A549 (cell line): ENCODE measurements around the gene CCDC117. TPM values are rescaled to one million over a fixed set of nuclear protein-coding genes. Genes with fewer than 3 reads are reported as not detected.

Experiments used
- ATAC-seq, 2 experiments: fragments of 200-7000 bp in 1 of 2; fragments of >200 bp in 1 of 2; cut with Nextera tagmentation in 1 of 2; cut with Tn5 transposase in 1 of 2; 3 replicates each; pipeline versions ENCODE4 v1.8.0 to v1.9.1; 2018 to 2020; ENCODE audit warnings: mild to moderate bottlenecking in 1 of 2, moderate library complexity in 1 of 2
- CTCF ChIA-PET: fragments of 300-600 bp; sonication (Branson Sonifier 250); formaldehyde crosslinking; extraction: SDS; loops from one replicate; lab custom pipeline; 2021; ENCODE audit warnings: antibody characterized with exemption, inconsistent platforms; lab: Yijun Ruan, JAX
- POLR2A ChIA-PET: fragments of 350-600 bp; formaldehyde crosslinking; extraction: SDS; loops from one replicate; lab custom pipeline; 2021; ENCODE audit warnings: antibody characterized with exemption, inconsistent platforms; lab: Yijun Ruan, JAX
- DNase-seq, 2 experiments: peaks; one replicate each; pipeline versions ENCODE4 v3.0.0 to v3.0.0-alpha.2; 2011 to 2016; ENCODE audit warnings: low read depth in 1 of 2, low spot score in 1 of 2
- FAIRE-seq: peaks from 2 replicates; lab custom pipeline; 2011; peaks lifted over from hg19 to GRCh38; lab: Jason Lieb, UNC
- H3K27ac ChIP-seq, 2 experiments: fragments of >200 bp; sonication (Bioruptor Twin); formaldehyde crosslinking; 3 replicates each; pipeline ENCODE4 v1.5.1; 2016 to 2017
- H3K4me1 ChIP-seq: fragments of >200 bp; sonication (Bioruptor Twin); formaldehyde crosslinking; 3 replicates; pipeline ENCODE4 v1.6.1; 2016
- H3K4me2 ChIP-seq: fragments of >200 bp; sonication (Bioruptor Twin); formaldehyde crosslinking; 3 replicates; pipeline ENCODE4 v1.6.1; 2016
- H3K4me3 ChIP-seq: fragments of >200 bp; sonication (Bioruptor Twin); formaldehyde crosslinking; 3 replicates; pipeline ENCODE4 v1.5.1; 2016
- H3K9me3 ChIP-seq: fragments of >200 bp; sonication (Bioruptor Twin); formaldehyde crosslinking; 3 replicates; pipeline ENCODE4 v1.6.1; 2016
- CBX8 ChIP-seq: fragments of 200-600 bp; sonication (generic); IDR thresholded peaks from 2 replicates; pipeline ENCODE4 v1.6.1; 2016
- CHD2 ChIP-seq: fragments of 150-350 bp; IDR thresholded peaks from 2 replicates; pipeline ENCODE4 v1.6.1; 2014; ENCODE audit warnings: low read length; ENCODE audit not compliant: partially characterized antibody
- CHD4 ChIP-seq: fragments of 200-600 bp; sonication (generic); IDR thresholded peaks from 2 replicates; pipeline ENCODE4 v1.6.1; 2016; ENCODE audit warnings: antibody characterized with exemption, mild to moderate bottlenecking, borderline replicate concordance
- EHF ChIP-seq: fragments of 250-450 bp; sonication (Bioruptor Pico); IDR thresholded peaks from 2 replicates; pipeline ENCODE4 v1.5.0; 2020; ENCODE audit warnings: mild to moderate bottlenecking
- EP300 ChIP-seq, 2 experiments: fragments of >200 bp; sonication (Bioruptor Twin); formaldehyde crosslinking; IDR thresholded peaks; 2 replicates in 1 of 2; 3 replicates in 1 of 2; pipeline ENCODE4 v1.6.1; 2016 to 2017
- GATA3 ChIP-seq: IDR thresholded peaks from 2 replicates; pipeline ENCODE4 v1.6.1; 2012; ENCODE audit warnings: borderline replicate concordance
- HDAC2 ChIP-seq: fragments of 200-600 bp; sonication (generic); IDR thresholded peaks from 2 replicates; pipeline ENCODE4 v1.6.1; 2016
- HOXB13 ChIP-seq: fragments of 250-450 bp; sonication (Bioruptor Pico); IDR thresholded peaks from 2 replicates; pipeline ENCODE4 v1.5.0; 2020; ENCODE audit warnings: low read depth, mild to moderate bottlenecking, moderate library complexity
- NPAS2 ChIP-seq: fragments of 250-450 bp; sonication (Bioruptor Pico); IDR thresholded peaks from 2 replicates; pipeline ENCODE4 v1.8.0; 2022; ENCODE audit warnings: mild to moderate bottlenecking, moderate library complexity, borderline replicate concordance
- PHF8 ChIP-seq: fragments of 200-600 bp; sonication (generic); IDR thresholded peaks from 2 replicates; pipeline ENCODE4 v1.6.1; 2016; ENCODE audit warnings: low read depth, mild to moderate bottlenecking, antibody characterized with exemption, moderate library complexity, borderline replicate concordance
- POLR2A ChIP-seq: IDR thresholded peaks from 2 replicates; pipeline ENCODE4 v1.6.1; 2012; ENCODE audit warnings: mild to moderate bottlenecking, low read length
- RFX5 ChIP-seq: fragments of 450-650 bp; IDR thresholded peaks from 2 replicates; pipeline ENCODE4 v1.7.1; 2014; ENCODE audit warnings: antibody characterized with exemption, mild to moderate bottlenecking, moderate library complexity
- SREBF2 ChIP-seq: fragments of 450-650 bp; IDR thresholded peaks from 2 replicates; pipeline ENCODE4 v1.6.1; 2014; ENCODE audit warnings: mild to moderate bottlenecking, moderate library complexity
- TP53 ChIP-seq: fragments of 250-450 bp; sonication (Bioruptor Pico); IDR thresholded peaks from 2 replicates; pipeline ENCODE4 v1.5.0; 2021; ENCODE audit warnings: mild to moderate bottlenecking, moderate library complexity
- ZSCAN20 ChIP-seq: fragments of 250-450 bp; sonication (Bioruptor Pico); IDR thresholded peaks from 2 replicates; pipeline ENCODE4 v1.8.0; 2022; ENCODE audit warnings: mild to moderate bottlenecking, moderate library complexity
- WGBS: methylation state at CpG from one replicate; pipeline ENCODE4 v1.1.6; 2017; ENCODE audit errors: missing lambda C conversion rate; 5-methylcytosine and 5-hydroxymethylcytosine counted together
- polyA plus RNA-seq, 4 experiments: library from polyadenylated mRNA; depleted of rRNA in 3 of 4; stranded (reverse); fragments of >200 nt; fragmentation: RNase III in 1 of 4; extraction: RNeasy Plus Mini Kit Qiagen cat#74134 plus additional on column Dnase treatment in 1 of 4; gene quantifications; 2 replicates in 3 of 4; 3 replicates in 1 of 4; pipeline ENCODE4 v1.2.3, GENCODE V29; 2011 to 2017
- TF ChIP-seq, protein P1 (sequence below): IDR thresholded peaks from 2 replicates; pipeline ENCODE4 v1.6.1; 2012; ENCODE audit warnings: low read depth, borderline replicate concordance
- TF ChIP-seq, protein P2 (sequence below): fragments of 450-650 bp; IDR thresholded peaks from 2 replicates; pipeline ENCODE4 v1.6.1; 2014; ENCODE audit warnings: antibody characterized with exemption
- TF ChIP-seq, protein P3 (sequence below): fragments of 150-350 bp; IDR thresholded peaks from 2 replicates; pipeline ENCODE4 v1.6.1; 2014; ENCODE audit warnings: low read depth, mild to moderate bottlenecking, low read length
- TF ChIP-seq, protein P4 (sequence below): fragments of 250-450 bp; sonication (Bioruptor Pico); IDR thresholded peaks from 2 replicates; pipeline ENCODE4 v1.5.0; 2020; ENCODE audit warnings: low read depth, mild to moderate bottlenecking, moderate library complexity
- TF ChIP-seq, protein P5 (sequence below): fragments of 250-450 bp; sonication (Bioruptor Pico); IDR thresholded peaks from 2 replicates; pipeline ENCODE4 v1.5.0; 2021; ENCODE audit warnings: mild to moderate bottlenecking, moderate library complexity, borderline replicate concordance

The CCDC117 gene
- polyA plus RNA-seq, 2 of the 4 experiments (the other 2 are of a cell fraction), result 12.2 to 24.1 TPM

DNA sequence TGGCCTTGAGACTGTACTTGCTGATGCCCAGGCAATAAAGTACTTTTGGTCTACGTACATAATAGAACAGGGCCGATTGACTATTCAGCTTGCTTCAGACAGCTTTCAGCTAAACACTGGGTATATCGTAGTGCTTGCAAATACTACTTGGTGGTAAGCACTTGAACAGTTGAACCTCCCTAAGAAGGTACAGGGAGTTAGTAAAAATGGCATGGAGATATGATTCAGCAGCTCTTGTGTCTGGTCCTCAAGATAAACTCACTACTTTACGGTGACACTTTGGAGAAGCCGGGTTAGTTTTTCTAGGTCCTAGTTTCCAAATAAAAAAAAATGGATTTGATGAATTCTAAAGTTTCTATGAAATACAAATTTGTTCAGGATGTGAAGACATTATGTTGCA lies 7.3 kb downstream of the CCDC117 start:
- POLR2A ChIA-PET, result no interaction called here
- no peaks in the 10 kb centered on the region for H3K9me3 ChIP-seq
- FAIRE-seq (no peak), DNase-seq (no peak), ATAC-seq (no peak)
- peaks cover 21% of the 10 kb centered on the region for H3K4me1 ChIP-seq
- no peak overlapping the region for H3K4me3 ChIP-seq
- H3K4me2 ChIP-seq, result no peak overlapping the region
- CTCF ChIA-PET, result no interaction called here
- no peak overlapping the region for H3K27ac ChIP-seq
- TF ChIP-seq EP300 (IDR thresholded peaks at IDR 0.05), result no peak
- no peak for TF ChIP-seq HOXB13
- no peak for TF ChIP-seq TP53
- no peak for TF ChIP-seq HDAC2
- WGBS, result 93% methylated on average over 5 of the region's 5 CpGs

DNA sequence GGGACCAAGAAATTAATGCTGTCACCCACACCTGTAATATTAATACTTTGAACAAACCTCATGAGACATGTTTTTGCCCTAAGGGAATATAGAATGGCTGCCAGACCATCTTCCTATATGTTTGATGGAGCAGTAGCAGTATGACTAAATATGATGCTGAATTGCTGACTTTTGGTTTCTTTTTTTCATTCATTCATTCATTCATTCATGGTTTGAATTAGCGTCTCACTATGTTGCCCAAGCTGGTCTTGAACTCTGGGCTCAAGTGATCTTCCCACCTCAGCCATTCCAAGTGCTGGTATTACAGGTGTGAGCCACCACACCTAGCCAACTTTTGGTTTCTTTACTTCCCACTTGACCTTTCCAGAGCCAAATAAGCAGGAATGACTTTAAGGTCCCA lies 7.8 kb downstream of the CCDC117 start:
- H3K4me1 ChIP-seq, result peaks cover 21% of the 10 kb centered on the region
- no peak for DNase-seq
- CTCF ChIA-PET, result no interaction called here
- POLR2A ChIA-PET, result no interaction called here
- WGBS, result 100% methylated on average over 1 of the region's 1 CpG
- no peak overlapping the region for H3K4me3 ChIP-seq
- no peak overlapping the region for H3K4me2 ChIP-seq
- no peak for FAIRE-seq
- H3K9me3 ChIP-seq, result no peaks in the 10 kb centered on the region
- H3K27ac ChIP-seq, result no peak overlapping the region
- TF ChIP-seq CBX8 (no peak), PHF8 (no peak), NPAS2 (no peak), SREBF2 (no peak), POLR2A (no peak), EHF (CRISPR knock-in tag) (no peak), CHD4 (no peak), RFX5 (no peak), HOXB13 (no peak), ZSCAN20 (CRISPR knock-in tag) (no peak), CHD2 (no peak)
- TF ChIP-seq, protein P1, sequence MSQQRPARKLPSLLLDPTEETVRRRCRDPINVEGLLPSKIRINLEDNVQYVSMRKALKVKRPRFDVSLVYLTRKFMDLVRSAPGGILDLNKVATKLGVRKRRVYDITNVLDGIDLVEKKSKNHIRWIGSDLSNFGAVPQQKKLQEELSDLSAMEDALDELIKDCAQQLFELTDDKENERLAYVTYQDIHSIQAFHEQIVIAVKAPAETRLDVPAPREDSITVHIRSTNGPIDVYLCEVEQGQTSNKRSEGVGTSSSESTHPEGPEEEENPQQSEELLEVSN, result no peak
- TF ChIP-seq, protein P2, sequence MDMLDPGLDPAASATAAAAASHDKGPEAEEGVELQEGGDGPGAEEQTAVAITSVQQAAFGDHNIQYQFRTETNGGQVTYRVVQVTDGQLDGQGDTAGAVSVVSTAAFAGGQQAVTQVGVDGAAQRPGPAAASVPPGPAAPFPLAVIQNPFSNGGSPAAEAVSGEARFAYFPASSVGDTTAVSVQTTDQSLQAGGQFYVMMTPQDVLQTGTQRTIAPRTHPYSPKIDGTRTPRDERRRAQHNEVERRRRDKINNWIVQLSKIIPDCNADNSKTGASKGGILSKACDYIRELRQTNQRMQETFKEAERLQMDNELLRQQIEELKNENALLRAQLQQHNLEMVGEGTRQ, result no peak
- TF ChIP-seq, protein P3, sequence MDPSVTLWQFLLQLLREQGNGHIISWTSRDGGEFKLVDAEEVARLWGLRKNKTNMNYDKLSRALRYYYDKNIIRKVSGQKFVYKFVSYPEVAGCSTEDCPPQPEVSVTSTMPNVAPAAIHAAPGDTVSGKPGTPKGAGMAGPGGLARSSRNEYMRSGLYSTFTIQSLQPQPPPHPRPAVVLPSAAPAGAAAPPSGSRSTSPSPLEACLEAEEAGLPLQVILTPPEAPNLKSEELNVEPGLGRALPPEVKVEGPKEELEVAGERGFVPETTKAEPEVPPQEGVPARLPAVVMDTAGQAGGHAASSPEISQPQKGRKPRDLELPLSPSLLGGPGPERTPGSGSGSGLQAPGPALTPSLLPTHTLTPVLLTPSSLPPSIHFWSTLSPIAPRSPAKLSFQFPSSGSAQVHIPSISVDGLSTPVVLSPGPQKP, result no peak
- TF ChIP-seq, protein P4, sequence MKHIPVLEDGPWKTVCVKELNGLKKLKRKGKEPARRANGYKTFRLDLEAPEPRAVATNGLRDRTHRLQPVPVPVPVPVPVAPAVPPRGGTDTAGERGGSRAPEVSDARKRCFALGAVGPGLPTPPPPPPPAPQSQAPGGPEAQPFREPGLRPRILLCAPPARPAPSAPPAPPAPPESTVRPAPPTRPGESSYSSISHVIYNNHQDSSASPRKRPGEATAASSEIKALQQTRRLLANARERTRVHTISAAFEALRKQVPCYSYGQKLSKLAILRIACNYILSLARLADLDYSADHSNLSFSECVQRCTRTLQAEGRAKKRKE (CRISPR knock-in tag), result no peak
- no peak for ATAC-seq

DNA sequence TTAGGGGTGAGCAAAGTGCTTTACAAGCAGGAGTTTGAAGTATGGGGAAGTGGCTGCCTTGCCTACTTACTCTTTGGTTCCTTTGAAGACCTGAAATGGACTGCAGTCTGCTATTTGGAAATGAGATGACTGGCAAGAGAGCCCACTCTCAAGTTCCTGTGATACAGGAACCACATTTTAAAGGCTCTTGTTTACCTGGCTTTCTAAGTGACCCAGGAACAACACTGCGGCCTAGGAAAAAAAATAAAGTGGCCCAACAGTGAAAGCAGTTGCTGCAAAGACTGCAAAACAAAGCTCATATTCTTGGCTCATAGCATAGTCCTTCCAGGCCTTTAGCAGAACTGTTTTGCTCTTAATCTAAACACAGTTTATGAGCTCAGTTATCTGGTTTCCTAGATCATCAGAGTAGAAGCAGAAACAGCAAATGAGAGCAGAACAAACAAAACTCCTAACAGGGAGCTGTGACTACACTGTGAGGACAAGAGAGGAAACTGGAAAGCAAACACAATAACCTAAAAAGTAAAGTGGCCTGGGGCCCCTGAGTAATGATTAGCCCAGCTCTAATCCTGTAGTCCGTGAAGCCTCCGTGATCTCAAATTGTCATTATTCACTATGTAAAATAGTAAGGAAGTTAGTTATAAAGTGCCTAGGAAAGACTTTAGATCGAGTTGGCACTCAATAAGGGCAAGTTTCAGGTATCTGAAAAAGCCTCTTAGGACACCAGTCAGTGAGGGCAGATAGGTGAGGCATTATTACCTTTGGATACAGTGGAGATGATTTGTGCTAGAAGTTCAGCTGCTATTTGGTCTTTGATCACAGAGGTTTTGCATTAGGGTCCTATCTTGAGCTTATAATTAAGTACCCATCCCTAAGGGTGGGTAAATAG lies 11.5 kb downstream of the CCDC117 start:
- CTCF ChIA-PET, result interaction anchor here (0.5 to 1.3 kb wide), 2 partner anchors 11 to 17 kb away, joined by 3 to 5 read pairs; partner anchors contain the start of gene CCDC117
- FAIRE-seq (no peak), ATAC-seq (peak; percentile 50 to 79; a peak in 3 of 6 replicates), DNase-seq (peak in 1 of 2 experiments; percentile 58)
- Histone ChIP-seq H3K27ac (peak overlapping the region; percentile 54 to 73; a peak in 5 of 6 replicates), H3K4me1 (peaks cover 21% of the 10 kb centered on the region), H3K4me2 (peak overlapping the region; percentile 60), H3K9me3 (no peaks in the 10 kb centered on the region), H3K4me3 (no peak overlapping the region)
- POLR2A ChIA-PET, result no interaction called here
- TF ChIP-seq GATA3, result 0 out of 2 replicates have a peak, but pooled peaks have one; percentile 16
- TF ChIP-seq, protein P5, sequence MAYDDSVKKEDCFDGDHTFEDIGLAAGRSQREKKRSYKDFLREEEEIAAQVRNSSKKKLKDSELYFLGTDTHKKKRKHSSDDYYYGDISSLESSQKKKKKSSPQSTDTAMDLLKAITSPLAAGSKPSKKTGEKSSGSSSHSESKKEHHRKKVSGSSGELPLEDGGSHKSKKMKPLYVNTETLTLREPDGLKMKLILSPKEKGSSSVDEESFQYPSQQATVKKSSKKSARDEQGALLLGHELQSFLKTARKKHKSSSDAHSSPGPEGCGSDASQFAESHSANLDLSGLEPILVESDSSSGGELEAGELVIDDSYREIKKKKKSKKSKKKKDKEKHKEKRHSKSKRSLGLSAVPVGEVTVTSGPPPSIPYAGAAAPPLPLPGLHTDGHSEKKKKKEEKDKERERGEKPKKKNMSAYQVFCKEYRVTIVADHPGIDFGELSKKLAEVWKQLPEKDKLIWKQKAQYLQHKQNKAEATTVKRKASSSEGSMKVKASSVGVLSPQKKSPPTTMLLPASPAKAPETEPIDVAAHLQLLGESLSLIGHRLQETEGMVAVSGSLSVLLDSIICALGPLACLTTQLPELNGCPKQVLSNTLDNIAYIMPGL, result no peak
- 11% methylated on average over 4 of the region's 4 CpGs for WGBS
